ENCODE results near the gene ANAPC2. TPM values are rescaled to one million over a fixed set of nuclear protein-coding genes. Genes with fewer than 3 reads are reported as not detected.

ANAPC2 gene
- total RNA-seq, 1 donor from 2014 or later, result 20.5 TPM

DNA sequence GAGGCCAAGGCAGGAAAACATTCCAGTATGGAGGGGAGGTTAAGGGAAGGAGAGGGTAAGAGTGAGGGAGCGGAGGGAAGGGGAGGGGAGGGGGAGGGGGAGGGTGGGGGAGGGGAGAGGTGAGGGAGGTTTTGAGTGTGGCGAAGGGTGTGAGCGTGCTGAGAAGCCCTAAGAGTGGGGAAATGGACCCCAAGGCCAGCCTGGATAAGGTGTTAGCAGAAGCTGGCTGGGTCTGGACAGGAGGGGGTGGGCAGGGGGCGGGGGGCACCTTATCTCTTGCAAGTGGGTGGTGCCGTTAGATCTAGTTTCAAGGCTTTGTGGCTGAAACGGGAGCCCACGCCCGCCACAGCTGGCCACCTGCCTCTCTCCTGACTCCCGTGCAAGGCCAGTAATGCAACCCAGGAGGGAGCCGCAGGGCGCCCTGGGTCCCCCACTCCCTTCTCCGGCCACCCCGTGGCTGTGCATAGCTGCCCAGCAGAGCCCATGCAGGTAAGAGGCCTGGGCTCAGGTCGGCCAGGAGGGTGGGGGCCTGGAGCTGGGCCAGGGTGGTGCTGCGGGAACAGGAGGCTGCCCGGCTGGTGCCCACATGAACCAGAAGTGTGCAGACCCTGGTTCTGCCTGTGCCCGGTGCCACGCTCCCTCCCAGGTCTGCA, 39.6 kb upstream of the ANAPC2 start:
- no peak for DNase-seq (ENCODE audit: low read depth)
- no peaks in the 10 kb centered on the region for H3K36me3 ChIP-seq (ENCODE audit: control insufficient read depth, insufficient read depth, low read length)
- H3K4me3 ChIP-seq (ENCODE audit: low read depth, low read length), result no peak overlapping the region
- FAIRE-seq, result no peak
- no peak for TF ChIP-seq CTCF (IDR thresholded peaks at IDR 0.05; ENCODE audit: insufficient read depth, low read length, severe bottlenecking)
- H3K27me3 ChIP-seq (ENCODE audit: control insufficient read depth, insufficient read depth, low read length), result no peaks in the 10 kb centered on the region

- TF ChIP-seq CTCF (IDR thresholded peaks at IDR 0.05; ENCODE audit: insufficient read depth, low read length, severe bottlenecking), result peak; percentile 95
- Histone ChIP-seq H3K27me3 (ENCODE audit: control insufficient read depth, insufficient read depth, low read length) (no peaks in the 10 kb centered on the region), H3K36me3 (ENCODE audit: control insufficient read depth, insufficient read depth, low read length) (no peaks in the 10 kb centered on the region), H3K4me3 (ENCODE audit: low read depth, low read length) (no peak within 1 kb of the TSS)
- no peak for FAIRE-seq
- DNase-seq (ENCODE audit: low read depth), result peak; percentile 55
These were observed 38.9 kb upstream of the ANAPC2 start, which contains the start of gene RNF224 for GRCh38 chr9:137227054-137227852. TSS of gene RNF224 (plus strand) at chr9:137227502. CDS start at chr9:137228336, 834 bp downstream.

DNA sequence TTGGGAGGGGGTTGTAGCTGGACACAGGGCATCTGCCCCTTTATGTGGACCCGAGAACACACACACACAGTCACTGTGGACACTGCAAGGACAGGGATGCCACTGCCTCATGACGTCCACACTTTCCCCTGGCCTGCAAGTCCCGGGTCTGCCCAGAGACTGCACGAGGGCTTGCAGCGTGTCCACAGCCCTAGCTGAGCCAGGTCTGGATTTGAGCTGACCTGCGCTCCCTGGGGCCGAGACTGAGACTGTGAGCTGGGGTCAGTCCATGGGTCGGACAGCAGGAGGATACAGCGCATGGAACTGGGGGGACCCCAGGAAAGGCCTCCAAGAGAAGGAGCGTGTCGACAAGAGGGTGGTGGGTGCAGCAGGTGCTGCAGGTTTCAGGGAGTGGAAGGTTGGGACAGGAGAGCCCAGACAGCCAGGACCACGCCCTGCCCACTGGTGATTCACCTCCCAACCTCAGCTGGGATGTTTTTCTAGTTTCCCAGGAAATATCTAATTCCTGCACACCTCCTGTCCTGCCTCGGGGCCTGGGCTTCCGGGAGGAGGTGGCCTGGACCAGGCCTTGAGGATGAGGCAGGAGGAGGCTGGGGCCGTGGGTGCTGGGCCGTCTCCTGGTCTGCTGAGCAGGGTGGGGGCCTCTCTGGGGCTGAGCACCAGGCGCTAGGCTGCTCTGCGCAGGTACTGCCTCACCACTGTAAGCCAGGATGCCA, 38.1 kb upstream of the ANAPC2 start:
- FAIRE-seq (no peak), DNase-seq (ENCODE audit: low read depth) (peak; percentile 76)
- H3K4me3 ChIP-seq (ENCODE audit: low read depth, low read length), result no peak overlapping the region
- no peaks in the 10 kb centered on the region for H3K36me3 ChIP-seq (ENCODE audit: control insufficient read depth, insufficient read depth, low read length)
- TF ChIP-seq CTCF (IDR thresholded peaks at IDR 0.05; ENCODE audit: insufficient read depth, low read length, severe bottlenecking), result no peak
- no peaks in the 10 kb centered on the region for H3K27me3 ChIP-seq (ENCODE audit: control insufficient read depth, insufficient read depth, low read length)

- no peak for DNase-seq (ENCODE audit: low read depth)
- TF ChIP-seq CTCF (IDR thresholded peaks at IDR 0.05; ENCODE audit: insufficient read depth, low read length, severe bottlenecking), result no peak
- FAIRE-seq, result no peak
- no peaks in the 10 kb centered on the region for H3K36me3 ChIP-seq (ENCODE audit: control insufficient read depth, insufficient read depth, low read length)
- H3K4me3 ChIP-seq (ENCODE audit: low read depth, low read length), result no peak overlapping the region
- no peaks in the 10 kb centered on the region for H3K27me3 ChIP-seq (ENCODE audit: control insufficient read depth, insufficient read depth, low read length)
These were observed 37.5 kb upstream of the ANAPC2 start for GRCh38 chr9:137225699-137226331.

DNA sequence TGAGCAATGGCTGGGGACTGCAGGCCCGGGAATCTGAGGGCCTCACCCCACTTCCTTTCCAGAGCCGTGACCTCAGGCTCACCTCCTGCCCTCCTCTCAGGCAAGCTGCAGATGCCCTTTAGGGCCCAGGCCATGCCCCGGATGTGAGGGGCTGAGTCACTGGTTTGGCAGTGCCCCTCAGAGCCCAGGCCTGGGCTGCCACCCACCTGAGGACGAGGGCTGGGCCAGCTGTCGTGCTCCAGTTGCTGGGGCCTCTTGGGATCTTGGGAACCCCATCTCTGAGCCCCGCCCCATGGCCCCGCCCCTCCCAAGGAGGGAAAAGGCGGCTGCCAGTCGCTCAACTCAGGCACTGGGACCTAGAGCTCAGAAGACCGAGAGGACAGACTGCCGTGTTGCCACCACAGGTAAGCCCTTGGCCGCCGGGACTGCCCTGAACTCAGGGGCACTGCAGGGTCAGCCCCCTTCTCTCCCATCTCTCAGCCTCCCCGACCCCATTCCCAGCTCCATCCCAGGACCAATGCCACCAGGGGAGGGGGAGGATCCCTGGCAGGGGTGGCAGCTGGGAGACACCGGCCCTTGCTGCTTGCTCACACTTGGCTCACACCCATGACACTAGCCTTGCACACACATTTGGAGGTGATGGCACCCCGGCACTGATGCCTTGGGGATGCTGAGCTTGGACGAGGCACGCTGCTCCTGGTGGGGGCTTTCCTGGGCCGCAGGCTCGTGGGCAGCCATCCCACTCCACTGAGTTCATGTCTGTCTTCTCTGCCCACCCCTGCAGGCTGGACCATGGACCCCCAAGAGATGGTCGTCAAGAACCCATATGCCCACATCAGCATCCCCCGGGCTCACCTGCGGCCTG, 36.7 kb upstream of the ANAPC2 start, which contains the start of gene CYSRT1:
Gene CYSRT1, plus strand, starts transcription at position 345 of the 865 bp plus-strand sequence. Its CDS starts 448 bp downstream, at position 793.
- no peak for DNase-seq (ENCODE audit: low read depth)
- TF ChIP-seq CTCF (IDR thresholded peaks at IDR 0.05; ENCODE audit: insufficient read depth, low read length, severe bottlenecking), result no peak
- Histone ChIP-seq H3K27me3 (ENCODE audit: control insufficient read depth, insufficient read depth, low read length) (no peaks in the 10 kb centered on the region), H3K4me3 (ENCODE audit: low read depth, low read length) (peak within 1 kb of the TSS; percentile 65), H3K36me3 (ENCODE audit: control insufficient read depth, insufficient read depth, low read length) (no peaks in the 10 kb centered on the region)
- FAIRE-seq, result no peak

All from bronchial epithelial cell (primary cell).